DMS114 treated with DMSO at 0.1 percent for 48 hours (cell line): ENCODE measurements around the gene LNX1.

ENCODE experiments used
- DNase-seq: peaks from one replicate; lab custom pipeline; 2025; ENCODE audit not compliant: unreplicated experiment; lab: John Stamatoyannopoulos, UW

The LNX1 gene

DNA sequence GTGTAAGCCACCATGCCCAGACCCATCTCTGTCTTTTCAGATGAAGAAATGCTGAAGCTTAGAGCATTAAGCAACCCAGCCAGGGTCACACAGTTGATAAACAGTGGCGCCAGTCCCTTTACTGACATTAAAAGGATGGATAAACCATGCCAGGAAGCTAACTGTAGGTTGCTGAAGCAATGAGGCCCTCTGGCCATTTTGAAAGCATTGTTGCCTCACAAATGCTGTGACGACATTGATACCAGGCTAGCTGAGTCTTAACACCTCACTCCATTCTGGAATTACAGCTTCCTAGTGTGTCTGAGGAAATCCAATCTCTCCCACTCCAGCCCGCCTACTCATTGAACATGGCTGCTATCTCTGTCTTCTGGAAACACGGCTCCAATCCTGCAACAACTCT is 89.7 kb downstream of the LNX1 start:
- DNase-seq = no peak

DNA sequence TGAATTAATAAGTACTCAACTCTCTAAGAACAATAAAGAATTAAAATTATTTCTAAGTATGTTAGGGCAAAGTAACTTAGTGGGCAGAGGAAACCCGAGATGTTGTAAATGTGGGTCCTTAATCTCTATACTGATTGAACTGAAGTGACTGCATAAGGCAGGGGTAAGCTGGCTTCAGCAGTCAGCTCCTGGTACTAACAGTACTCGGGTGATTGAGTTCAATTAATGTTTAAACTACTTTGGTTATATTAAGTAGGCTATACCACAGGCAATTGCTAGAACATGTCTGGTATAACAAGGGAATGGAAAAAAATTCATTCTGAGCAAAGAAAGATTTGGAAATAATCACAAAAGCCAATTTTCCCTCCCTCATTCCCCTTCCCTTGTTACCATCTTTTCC is 90.7 kb downstream of the LNX1 start:
- DNase-seq = no peak

DNA sequence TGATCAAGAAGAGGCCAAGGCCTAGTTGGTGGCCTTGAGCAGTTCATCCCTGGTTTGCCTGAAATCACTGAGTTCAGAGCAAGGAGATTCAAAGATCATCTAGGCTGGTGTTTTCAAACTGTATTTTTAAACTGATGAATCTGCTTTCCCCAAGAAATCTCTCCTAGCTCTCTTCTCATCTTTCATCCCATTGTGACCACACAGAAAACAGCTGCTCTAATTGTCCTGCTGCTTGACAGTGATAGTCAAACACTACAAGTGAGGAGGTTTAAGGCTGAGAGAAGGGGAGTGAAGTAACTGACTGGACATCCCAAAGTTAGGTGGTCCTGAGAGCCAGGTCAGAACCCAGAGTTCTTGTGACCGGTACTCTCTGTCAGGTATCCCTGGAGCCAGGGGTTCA is 91.5 kb downstream of the LNX1 start:
- no peak for DNase-seq

DNA sequence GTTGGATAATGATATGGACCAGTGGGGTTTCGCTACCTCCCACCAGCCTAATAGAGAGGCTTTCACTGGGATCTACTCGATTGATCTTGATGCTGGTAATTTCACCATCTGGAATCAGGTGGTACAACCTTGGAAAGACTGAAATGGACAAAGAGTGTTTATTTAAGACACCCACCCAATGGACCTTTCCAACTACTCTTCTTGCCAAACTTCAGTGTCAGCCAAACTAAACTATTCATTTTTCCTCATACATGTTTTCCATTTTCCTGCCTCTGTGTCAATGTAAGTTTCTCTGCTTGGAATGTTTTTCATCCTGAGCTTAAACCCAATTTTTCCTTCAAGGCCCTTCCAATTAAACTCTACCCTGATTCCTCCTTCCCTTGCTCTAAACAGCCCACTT is 92.6 kb downstream of the LNX1 start:
- DNase-seq = no peak

DNA sequence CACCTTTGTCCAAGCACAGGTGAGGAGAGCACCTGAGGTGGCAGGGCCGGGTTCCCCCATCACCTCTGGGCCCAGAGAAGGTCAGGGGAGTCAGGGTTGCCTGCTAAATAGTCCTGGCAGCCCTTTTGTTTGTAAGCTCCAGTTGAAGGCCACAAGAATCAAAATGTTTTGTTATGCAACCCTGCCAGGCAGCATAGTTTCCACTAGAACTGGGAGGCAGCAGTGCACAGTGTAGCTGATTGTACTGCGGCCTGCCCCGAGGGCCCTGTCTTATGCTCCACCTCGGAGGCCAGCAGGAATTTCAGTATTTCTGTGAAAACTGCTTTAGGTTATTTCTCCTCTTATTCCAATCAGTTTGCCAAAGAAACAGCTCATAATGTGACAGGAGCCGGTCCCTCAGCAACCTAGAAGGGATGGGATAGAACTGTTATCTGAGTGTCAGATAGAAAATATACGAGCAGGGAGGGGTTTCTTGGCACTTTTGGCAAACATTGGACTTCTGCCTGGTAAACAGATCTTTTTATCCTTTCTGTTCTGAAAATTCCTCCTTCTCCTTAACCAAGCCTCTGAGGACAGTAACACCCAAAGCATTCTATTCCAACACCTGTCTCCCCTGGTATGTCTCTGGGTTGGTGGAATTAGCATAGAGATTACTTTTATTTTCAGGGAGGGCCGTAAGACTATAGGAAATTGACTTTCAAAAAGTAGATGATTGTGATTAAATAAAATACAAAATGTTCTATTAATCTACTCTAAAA is 93.6 kb downstream of the LNX1 start:
- DNase-seq = no peak

DNA sequence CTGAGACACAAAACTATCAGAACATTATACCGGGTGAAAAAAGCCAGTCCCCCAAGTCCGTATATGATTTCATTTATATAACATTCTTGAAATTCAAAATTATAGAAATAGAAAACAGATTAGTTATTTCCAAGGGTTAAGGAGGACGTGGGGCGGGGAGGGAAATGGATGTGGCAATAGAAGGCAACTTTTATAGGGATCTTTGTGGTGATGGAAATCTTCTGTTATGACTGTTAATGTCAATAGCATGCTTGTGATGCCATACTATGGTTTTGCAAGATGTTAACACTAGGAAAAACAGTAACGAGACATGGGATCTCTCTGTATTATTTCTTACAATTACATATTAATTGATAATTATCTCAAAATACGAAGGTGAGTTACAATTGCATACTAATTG is 96.4 kb downstream of the LNX1 start:
- DNase-seq = no peak

DNA sequence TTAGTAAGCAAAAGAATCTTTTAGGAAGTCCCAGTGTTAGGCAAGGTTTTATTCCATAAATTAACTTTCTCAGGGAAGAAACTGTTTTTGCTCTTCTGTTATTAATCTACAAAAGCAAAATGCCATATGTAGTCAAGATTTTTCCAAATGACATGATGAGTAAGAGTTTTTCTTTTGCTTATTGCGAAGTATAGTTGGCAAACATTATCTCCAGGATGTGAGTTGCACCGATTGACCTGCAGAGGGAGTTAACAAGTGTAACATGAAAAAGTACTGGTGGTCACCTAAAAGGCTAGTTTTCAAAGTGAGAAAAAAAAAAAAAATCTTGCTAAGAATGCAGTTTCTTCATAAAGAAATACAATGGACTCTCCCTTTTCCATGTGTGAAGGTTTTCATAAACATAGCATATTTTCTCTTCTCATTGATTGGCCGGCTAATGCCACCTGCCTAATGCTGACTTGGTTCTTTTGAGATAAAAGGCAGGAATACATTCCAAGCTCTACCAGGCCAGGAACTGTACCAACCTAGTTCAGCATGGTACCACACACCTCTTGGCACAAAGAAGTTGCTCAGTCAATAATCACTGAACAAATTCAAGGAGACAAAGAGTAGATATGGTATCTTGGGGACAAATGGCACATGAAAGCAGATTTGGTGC is 100.2 kb downstream of the LNX1 start:
- peak; percentile 1 for DNase-seq

DNA sequence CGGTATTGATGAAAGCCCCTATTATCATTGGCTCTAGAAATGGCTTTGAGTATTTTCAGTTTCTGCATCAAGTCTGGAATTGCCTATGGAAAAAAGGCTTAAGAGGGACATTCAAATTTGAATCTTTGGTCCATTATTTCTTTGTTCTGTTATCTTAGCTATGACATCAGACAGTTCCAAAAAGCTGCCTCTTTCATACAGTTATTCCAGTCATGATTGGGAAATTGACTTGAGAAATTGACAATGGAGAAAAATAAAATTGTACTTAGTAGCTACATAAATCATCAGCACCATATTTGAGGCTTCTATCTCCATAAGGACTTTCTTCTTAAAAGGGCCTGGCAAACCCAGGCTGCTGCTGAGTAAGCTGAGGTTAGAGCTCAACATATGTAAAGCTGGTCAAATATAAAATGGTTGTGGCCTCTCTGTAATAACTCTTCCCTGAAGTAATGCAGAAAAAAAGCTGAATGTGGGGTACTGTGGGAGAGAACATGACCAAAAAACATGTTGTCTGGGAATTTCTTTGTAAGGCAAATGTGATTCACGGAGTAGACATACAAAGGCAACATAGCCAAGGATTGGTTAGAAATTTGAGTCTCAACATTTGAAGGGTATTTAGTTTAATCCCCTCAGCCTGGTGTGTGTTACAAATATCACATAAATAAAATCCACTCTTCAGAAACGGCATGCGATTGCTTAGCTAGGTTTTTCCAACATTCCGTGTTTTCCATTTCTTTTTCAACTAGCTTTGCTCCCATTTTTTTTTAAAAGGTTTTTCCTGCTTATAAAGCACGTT is 100.9 kb downstream of the LNX1 start:
- no peak for DNase-seq

DNA sequence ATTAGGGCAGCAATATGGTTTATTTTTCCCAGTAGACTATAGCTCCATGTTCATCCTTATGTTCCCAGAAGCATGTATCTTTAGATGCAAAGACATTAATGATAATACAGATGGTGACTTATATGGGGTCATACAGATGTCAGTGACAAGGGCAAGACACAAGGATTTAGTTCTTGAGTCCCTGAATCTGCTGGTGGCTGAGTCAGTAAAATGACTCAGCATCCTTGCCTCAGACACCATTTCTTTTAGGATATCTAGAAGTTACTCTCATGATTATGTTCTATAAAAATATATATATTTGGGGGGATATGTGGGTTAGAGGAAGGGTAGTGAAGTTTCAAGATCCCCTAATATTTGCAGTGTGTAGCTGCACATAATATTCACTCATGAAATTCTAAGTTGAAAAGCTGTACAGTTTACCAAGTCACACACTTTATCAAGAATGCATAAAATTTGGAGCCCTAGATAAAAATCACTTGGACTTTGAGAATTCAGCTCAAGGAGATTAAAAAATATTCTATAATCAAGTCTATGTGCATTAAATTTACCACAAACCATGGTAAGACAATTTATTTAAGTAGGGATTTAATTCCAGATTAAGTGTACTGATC is 101.9 kb downstream of the LNX1 start:
- DNase-seq = no peak

DNA sequence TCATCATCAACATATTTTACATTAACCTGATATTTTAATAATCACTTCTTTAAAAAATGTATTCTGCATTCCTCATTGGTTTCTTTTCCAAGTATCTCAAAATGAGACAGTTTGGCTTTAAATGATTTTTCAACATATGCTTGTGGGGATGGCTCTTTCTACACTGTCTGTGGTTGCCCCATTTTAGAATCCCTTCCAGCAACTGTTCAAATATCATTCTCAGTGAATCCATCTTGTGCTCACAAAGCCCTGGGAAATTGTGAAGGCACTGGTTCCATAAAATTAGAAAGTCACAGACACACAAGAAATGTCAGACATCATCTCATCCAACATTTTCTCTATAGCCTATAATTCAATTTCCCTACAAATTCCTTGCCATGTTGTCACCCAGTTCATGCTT is 103.5 kb downstream of the LNX1 start:
- no peak for DNase-seq

DNA sequence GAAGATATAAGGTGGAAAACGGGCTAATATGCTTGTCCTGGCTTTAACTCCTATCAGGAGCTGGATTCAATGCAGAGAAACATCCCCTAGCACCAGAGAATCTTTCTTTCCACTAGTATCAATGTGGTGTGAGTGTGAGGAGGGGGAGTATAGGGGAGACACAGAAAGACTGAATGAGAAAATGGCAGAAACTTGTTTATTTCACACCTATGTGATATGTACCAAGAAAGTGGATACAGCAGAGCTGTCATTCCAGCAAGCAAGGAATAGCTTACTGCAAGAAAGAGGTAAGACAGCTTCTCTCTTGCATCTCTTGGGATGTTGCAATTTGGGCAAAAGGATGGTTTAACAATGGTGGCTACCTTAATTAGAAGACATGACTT is 105.6 kb downstream of the LNX1 start:
- DNase-seq = no peak

DNA sequence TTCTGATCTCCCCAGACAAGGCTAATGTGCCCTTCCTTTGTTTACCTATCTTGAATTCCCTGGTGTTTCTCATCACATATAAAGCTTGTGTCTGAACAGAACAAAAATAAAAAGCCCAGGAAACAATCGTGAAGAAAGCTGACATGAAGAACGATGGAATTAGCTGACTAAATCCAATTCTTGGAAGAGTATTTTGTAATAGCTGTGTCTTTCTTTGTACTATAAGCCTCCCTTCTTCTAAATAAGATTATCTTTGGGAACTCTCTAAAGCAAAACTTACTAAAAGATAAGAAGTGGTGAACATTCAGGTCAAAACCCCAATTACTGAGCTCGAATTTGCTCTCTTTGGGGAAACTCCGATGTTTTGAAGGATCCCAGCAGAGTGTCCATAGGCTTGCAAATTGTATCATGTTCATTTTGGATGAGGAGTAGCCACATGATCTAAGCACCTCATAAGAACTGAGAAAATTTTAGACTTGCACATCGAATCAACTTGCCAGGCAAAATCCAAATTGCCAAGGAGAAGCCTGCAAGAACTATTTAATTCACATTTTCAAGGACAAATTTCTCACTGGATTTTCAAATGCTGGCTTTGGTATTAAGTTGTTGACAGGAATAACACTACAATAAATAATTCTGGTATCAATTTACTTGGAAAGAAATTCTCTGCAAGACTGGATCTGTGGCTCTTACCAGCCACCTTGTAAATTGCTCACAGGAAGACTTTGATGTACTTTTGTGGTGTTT is 106.2 kb downstream of the LNX1 start:
- no peak for DNase-seq

DNA sequence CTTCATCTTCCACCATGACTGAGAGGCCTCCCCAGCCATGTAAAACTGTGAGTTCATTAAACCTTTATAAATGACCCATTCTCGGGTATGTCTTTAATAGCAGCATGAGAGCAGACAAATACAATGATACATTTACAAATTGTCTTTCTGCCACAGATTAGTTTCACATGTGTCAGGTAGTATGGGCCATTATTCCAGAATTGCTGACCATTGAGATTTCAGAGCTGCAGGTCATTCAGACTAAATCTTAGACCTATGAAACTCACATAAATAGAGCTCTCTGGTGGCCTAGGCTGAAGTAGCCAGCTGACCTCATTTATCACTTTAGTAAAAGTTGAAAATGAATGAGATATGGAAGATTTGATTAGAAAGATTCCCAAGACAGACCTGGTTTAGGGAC is 108.0 kb downstream of the LNX1 start:
- DNase-seq = no peak

DNA sequence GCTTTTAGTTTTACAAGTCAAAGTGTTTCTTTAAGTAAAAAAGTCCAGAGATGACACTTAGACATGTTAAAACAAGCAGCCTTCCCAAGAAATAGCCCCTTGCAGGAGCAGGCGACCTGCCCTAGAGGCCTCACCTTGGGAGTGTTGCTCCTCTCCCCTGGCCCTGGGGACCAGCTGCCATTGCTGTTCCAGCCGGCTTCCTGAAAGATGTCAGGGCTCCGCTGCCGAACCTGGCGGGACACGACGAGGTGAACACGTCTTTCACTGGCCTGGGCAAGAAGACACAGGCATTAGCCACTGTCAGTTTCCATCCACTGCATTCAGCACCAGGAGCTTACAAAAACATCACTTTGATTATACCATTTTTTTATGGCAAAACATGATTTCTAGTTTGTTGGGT is 109.7 kb downstream of the LNX1 start:
- DNase-seq = no peak

DNA sequence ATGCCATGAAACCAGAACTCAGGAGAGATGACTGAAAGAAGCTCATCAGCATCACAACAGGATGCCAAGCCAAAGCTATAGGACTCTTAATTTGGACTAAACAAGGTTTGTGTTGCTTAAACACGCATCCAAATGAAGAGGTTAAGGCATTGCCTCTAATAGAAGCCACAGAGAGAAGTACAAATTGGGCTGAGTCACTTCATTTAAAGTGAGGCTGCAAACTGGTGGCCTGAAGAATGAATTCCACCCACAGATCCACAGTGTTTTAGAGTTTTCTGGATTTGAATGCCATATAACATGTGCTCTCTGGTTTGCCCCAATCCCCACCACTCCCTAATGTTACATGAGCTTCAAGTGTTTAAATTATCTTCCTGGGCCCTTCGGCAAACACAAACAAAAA is 110.4 kb downstream of the LNX1 start:
- no peak for DNase-seq

DNA sequence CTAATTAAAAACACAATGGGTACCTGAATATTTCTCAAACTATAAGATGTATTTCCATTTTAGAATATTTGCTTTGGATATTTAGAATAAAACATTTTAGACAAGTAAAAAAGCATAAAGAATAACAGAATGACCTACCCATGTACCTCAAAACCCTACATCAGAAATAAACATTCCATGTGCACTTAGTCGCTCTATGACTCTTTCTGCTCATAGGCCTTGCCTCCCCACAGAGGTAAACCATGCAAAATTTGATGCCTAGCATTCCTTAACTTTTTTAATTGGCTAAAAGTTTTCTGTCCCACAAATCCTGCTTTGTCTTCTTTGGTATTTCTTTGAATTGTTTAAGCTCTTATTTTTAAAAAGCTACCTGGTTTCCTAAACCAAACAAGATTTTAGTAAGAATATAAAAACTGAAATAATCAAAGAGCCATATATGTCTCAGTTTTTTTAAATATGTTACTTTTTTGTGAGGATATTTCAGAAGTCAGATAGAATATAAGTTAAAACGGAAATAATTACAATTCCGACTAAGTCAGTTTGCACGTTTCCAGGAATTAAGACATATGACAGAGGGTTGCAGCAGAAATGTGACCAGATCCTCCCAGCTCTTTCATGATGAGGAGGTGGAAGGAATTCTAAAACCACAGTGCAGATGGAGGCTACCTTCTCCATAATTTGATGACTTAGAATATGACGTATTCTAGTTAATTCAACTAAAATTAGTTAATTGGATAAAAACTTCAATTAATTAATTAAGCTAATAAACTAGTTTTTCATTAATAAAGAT is 111.4 kb downstream of the LNX1 start:
- DNase-seq = no peak

DNA sequence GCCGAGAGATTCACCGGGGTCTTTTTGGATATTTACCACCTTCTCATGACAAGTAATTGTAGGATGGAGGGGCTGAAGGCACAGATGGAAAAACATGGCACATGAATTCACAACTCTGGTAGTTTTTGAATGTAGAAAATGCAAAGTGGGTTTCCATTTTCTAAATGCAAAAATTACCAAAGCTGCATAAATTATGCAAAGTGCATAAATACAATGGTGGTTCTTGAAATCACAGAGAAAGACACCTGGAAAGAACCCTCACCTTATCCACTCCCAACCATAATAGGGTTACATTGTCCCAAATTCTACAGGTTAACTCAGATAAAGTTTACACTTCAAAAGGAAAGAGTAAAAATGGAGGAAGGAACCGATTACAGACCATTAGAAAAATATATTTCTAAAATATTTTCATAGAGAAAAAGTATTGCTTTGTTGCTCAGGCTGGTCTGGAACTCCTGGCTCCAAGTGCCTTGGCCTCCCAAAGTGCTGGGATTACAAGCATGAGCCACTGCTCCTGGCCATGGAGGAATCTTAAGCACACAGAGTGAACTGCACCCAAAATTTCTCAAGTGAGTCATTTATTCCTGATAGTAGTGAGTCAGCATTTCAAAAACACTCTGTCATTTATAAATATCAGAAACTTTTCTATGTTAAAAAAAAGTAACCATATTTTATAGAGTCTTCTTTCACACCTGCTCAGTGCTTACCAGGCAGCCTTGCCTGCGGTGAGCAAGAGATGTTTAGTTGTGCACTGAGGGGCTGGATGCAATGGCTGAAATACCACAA is 112.4 kb downstream of the LNX1 start:
- DNase-seq = no peak

DNA sequence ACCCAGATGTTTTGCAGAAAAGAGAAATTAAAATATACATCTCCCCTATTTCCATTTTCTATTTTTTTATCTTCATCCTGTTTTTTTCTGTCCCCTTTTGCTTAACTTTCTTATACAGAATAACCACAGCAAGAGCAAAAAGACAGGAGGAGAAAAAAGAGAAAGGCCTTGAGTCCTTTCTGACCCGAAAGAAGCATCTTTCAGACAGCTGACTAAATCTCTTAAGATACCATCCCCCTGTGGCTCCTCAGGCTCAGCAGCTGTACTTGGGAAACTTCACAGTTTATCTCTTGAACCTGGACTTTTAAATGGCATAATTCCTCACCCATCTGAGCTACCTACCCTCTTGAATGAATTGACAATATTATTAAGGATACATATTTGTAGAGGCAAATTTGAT is 113.7 kb downstream of the LNX1 start:
- no peak for DNase-seq

DNA sequence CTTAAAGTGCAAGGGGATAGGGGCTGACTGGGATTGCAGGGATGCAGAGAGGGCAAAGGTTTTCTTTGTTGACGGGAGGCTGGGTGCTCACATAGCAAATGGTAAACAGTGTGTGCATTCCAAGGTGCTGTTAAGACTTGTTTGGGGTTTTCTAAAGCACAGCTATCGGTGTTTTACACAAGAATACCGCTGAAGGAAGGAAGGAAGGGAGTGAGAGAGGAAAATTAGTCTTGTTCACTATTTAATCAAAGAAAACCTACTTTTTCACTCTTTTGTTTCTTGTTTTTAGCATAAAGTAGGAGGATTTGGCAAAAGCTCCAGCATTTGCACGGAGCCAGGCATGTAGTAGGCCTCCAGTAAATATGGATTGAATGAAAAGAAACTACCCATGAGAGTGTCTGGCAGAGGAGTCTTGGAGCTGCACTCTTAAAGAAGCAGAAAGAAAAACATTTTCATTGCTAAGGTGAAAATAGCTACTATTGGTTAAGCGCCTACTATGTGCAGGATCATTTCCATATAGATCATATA is 114.2 kb downstream of the LNX1 start:
- DNase-seq = no peak
